HFFc6 (cell line): ENCODE measurements around the gene AQP6. TPM values are rescaled to one million over a fixed set of nuclear protein-coding genes. Genes with fewer than 3 reads are reported as not detected.

Experiments used
- DNase-seq: peaks from one replicate; pipeline ENCODE4 v3.0.0-alpha.2; 2018
- H3K27ac Mint-ChIP-seq: 2 replicates; pipeline ENCODE4 v1.8.0; 2020; ENCODE audit warnings: mild to moderate bottlenecking, mixed read lengths
- H3K27me3 Mint-ChIP-seq: 2 replicates; pipeline ENCODE4 v1.8.0; 2021; ENCODE audit warnings: mild to moderate bottlenecking, moderate library complexity, mixed read lengths; ENCODE audit not compliant: insufficient read depth
- H3K36me3 Mint-ChIP-seq: 2 replicates; pipeline ENCODE4 v1.8.0; 2021; ENCODE audit warnings: low read depth, mixed read lengths
- H3K4me1 Mint-ChIP-seq: 2 replicates; pipeline ENCODE4 v1.8.0; 2020; ENCODE audit warnings: low read depth, mixed read lengths
- H3K4me3 Mint-ChIP-seq: 2 replicates; pipeline ENCODE4 v1.8.0; 2020; ENCODE audit warnings: mild to moderate bottlenecking, moderate library complexity, mixed read lengths
- H3K9me3 Mint-ChIP-seq: 2 replicates; pipeline ENCODE4 v1.8.0; 2020; ENCODE audit warnings: mild to moderate bottlenecking, mixed read lengths
- total RNA-seq, 6 experiments: library from RNA; stranded (reverse); fragmentation: NEBNext Ultra II Directional; extraction: Animal tissue kit (Norgen Biotek cat#: 25700); gene quantifications; 2 replicates in 1 of 6; 3 replicates in 5 of 6; pipeline ENCODE4 v1.2.3, GENCODE V29; 2021
- TF ChIP-seq, protein P1 (sequence below): fragments of 200-600 bp; sonication (generic); IDR thresholded peaks from 2 replicates; pipeline ENCODE4 v1.5.0; 2021; ENCODE audit warnings: antibody characterized with exemption, mild to moderate bottlenecking

The AQP6 gene
- total RNA-seq, 6 experiments from 2014 or later, result not detected

GRCh38 chr12:50003595-50003994 lies 30.8 kb downstream of the AQP6 start:
- peak overlapping the region; percentile 25; the same call in 1 of the 2 replicates for H3K27ac Mint-ChIP-seq
- peaks cover 15% of the 10 kb centered on the region for H3K36me3 Mint-ChIP-seq
- H3K9me3 Mint-ChIP-seq, result no peaks in the 10 kb centered on the region
- H3K27me3 Mint-ChIP-seq, result no peaks in the 10 kb centered on the region
- peaks cover 42% of the 10 kb centered on the region for H3K4me1 Mint-ChIP-seq
- TF ChIP-seq, protein P1, sequence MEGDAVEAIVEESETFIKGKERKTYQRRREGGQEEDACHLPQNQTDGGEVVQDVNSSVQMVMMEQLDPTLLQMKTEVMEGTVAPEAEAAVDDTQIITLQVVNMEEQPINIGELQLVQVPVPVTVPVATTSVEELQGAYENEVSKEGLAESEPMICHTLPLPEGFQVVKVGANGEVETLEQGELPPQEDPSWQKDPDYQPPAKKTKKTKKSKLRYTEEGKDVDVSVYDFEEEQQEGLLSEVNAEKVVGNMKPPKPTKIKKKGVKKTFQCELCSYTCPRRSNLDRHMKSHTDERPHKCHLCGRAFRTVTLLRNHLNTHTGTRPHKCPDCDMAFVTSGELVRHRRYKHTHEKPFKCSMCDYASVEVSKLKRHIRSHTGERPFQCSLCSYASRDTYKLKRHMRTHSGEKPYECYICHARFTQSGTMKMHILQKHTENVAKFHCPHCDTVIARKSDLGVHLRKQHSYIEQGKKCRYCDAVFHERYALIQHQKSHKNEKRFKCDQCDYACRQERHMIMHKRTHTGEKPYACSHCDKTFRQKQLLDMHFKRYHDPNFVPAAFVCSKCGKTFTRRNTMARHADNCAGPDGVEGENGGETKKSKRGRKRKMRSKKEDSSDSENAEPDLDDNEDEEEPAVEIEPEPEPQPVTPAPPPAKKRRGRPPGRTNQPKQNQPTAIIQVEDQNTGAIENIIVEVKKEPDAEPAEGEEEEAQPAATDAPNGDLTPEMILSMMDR, result no peak
- H3K4me3 Mint-ChIP-seq, result no peak overlapping the region
- peak; percentile 22 for DNase-seq

DNA sequence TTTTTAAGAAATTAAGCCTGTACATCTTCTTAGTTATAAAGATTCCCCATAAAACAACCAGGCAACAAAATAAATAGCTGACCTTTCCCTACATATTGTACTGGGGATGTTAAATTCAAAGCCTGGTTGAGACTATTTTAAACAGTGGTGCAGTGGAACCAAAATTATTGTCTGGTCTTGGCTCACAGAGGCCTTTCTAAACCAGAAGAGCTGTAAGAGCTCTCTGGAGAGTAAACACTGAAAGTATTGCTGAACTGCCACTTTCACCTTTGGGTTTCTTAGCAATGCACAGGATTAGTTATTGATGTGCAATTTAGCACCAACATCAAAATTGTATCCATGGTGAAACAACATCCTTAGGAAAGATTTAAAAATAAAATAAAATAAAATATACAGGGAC lies 31.9 kb downstream of the AQP6 start:
- Mint-ChIP-seq H3K36me3 (peaks cover 11% of the 10 kb centered on the region), H3K27ac (no peak overlapping the region), H3K4me1 (peaks cover 47% of the 10 kb centered on the region), H3K4me3 (no peak overlapping the region), H3K9me3 (no peaks in the 10 kb centered on the region), H3K27me3 (no peaks in the 10 kb centered on the region)
- TF ChIP-seq, protein P1, result no peak
- no peak for DNase-seq

GRCh38 chr12:50005175-50005574 lies 32.4 kb downstream of the AQP6 start:
- no peak for DNase-seq
- Mint-ChIP-seq H3K27ac (peak overlapping the region; percentile 75), H3K4me1 (peaks cover 50% of the 10 kb centered on the region), H3K27me3 (no peaks in the 10 kb centered on the region), H3K9me3 (no peaks in the 10 kb centered on the region), H3K4me3 (no peak overlapping the region), H3K36me3 (peaks cover 14% of the 10 kb centered on the region)
- TF ChIP-seq, protein P1, result no peak

DNA sequence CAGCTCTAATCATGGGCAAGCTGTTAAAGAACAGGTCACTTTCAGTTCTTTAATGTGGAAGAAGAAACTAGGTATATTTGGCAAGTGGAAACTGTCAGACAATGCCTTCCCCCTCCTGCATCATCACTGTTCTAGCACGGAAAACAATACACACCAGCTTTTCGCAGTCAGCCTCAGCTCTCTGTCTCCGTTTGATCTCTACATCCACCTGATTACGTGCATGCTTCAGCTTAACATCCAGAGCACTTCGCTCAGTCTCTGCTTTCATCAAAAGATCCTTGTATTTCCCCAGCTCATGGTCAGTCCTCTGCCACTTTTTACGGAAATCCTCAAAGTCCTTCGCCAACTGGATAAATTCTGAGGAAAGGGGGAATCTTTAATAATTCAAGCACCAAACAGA lies 33.5 kb downstream of the AQP6 start:
- no peak overlapping the region for H3K4me3 Mint-ChIP-seq
- H3K4me1 Mint-ChIP-seq, result peaks cover 50% of the 10 kb centered on the region
- H3K36me3 Mint-ChIP-seq, result peaks cover 9% of the 10 kb centered on the region; the same call in 1 of the 2 replicates
- DNase-seq, result no peak
- peak overlapping the region; percentile 58; the same call in 1 of the 2 replicates for H3K27ac Mint-ChIP-seq
- no peaks in the 10 kb centered on the region for H3K27me3 Mint-ChIP-seq
- no peaks in the 10 kb centered on the region for H3K9me3 Mint-ChIP-seq
- TF ChIP-seq, protein P1, result no peak

DNA sequence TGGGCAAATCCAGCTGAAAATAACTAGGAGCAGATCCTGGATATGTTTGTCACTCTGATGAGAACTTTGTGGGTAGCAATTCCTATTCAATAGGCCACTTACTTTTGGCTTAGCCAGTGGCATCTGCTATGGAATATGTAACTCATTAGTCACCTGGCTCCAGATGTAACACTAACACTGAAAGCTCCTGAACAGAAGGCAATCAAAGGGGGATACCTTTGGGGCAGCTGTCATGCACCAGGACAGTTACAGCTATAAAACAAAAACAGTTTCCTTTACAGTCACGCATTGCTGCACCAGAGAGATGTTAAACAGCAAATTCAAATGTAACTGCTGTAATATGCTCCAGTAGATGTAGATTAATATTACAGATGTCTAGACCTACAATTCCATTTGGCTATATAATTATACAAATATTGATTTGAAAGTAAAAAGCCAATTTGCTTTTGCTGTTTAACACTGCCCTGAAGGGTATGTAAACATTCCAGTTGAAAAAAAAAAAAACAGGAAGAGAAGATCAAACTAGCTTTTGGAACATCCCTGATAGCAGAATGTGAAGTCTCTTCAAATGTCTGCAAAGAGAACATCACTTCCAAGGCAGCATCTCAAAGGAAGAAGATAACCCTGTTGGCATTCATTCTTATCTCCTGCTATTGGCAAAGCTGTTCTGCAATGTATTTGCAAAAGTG lies 34.2 kb downstream of the AQP6 start:
- peak overlapping the region; percentile 58 for H3K27ac Mint-ChIP-seq
- H3K4me3 Mint-ChIP-seq, result peak overlapping the region; percentile 11
- H3K36me3 Mint-ChIP-seq, result peaks cover 7% of the 10 kb centered on the region; the same call in 1 of the 2 replicates
- H3K4me1 Mint-ChIP-seq, result peaks cover 50% of the 10 kb centered on the region
- peak; percentile 49 for DNase-seq
- no peaks in the 10 kb centered on the region for H3K27me3 Mint-ChIP-seq
- no peaks in the 10 kb centered on the region for H3K9me3 Mint-ChIP-seq
- TF ChIP-seq, protein P1, result no peak
